Prostate gland (tissue), 2 donors: ENCODE measurements around the gene CDKL5. TPM values are rescaled to one million over a fixed set of nuclear protein-coding genes. Genes with fewer than 3 reads are reported as not detected.

ENCODE experiments used
- DNase-seq: peaks from one replicate; pipeline ENCODE4 v3.0.0-alpha.2; 2019; ENCODE audit warnings: low spot score
- H3K27ac ChIP-seq, 2 donors: fragments of 200-600 bp; sonication (generic); 2 replicates each; pipeline ENCODE4 v1.5.1; 2017 to 2019
- H3K27me3 ChIP-seq: fragments of 200-600 bp; sonication (generic); replicated peaks from 2 replicates; pipeline ENCODE4 v1.5.1; 2019; ENCODE audit not compliant: insufficient read depth
- H3K36me3 ChIP-seq, 2 donors: fragments of 200-600 bp; sonication (generic); 1 replicate in 1 of 2; 2 replicates in 1 of 2; pipeline versions ENCODE4 v1.5.1 to v1.8.1; 2017 to 2019
- H3K4me1 ChIP-seq: fragments of 200-600 bp; sonication (generic); replicated peaks from 2 replicates; pipeline ENCODE4 v1.5.1; 2019
- H3K4me3 ChIP-seq, 2 donors: fragments of 200-600 bp; sonication (generic); 2 replicates each; pipeline ENCODE4 v1.5.1; 2017 to 2019
- H3K9me3 ChIP-seq: fragments of 200-600 bp; sonication (generic); 2 replicates; pipeline ENCODE4 v1.5.1; 2017
- POLR2A ChIP-seq: fragments of 450-650 bp; IDR thresholded peaks from one replicate; pipeline ENCODE4 v1.6.1; 2016; ENCODE audit warnings: antibody characterized with exemption, mild to moderate bottlenecking
- POLR2AphosphoS5 ChIP-seq: sonication (generic); formaldehyde crosslinking; IDR thresholded peaks from one replicate; pipeline ENCODE4 v1.6.1; 2017; ENCODE audit warnings: antibody characterized with exemption
- WGBS: methylation state at CpG from one replicate; pipeline ENCODE4 v1.1.5; 2018; 5-methylcytosine and 5-hydroxymethylcytosine counted together
- intact Hi-C: fragments of 100-400 bp; cut with DNase I; formaldehyde crosslinking; loops from one replicate; pipeline ENCODE4 v1.14.2; 2022
- total RNA-seq, 2 donors: library from RNA; depleted of rRNA; stranded (reverse); fragments of >200 nt; gene quantifications; one replicate each; pipeline ENCODE4 v1.1.0, GENCODE V29; 2016
- TF ChIP-seq, protein P1 (sequence below), 4 experiments: fragments of 200-600 bp in 2 of 4; fragments of 450-650 bp in 2 of 4; sonication (generic) in 2 of 4; IDR thresholded peaks; 1 replicate in 3 of 4; 2 replicates in 1 of 4; pipeline ENCODE4 v1.5.1; 2016 to 2019; ENCODE audit warnings: antibody characterized with exemption in 4 of 4, mild to moderate bottlenecking in 2 of 4, moderate library complexity in 2 of 4

Gene CDKL5
- total RNA-seq, 2 donors from 2014 or later: 14.5 to 18.8 TPM

DNA sequence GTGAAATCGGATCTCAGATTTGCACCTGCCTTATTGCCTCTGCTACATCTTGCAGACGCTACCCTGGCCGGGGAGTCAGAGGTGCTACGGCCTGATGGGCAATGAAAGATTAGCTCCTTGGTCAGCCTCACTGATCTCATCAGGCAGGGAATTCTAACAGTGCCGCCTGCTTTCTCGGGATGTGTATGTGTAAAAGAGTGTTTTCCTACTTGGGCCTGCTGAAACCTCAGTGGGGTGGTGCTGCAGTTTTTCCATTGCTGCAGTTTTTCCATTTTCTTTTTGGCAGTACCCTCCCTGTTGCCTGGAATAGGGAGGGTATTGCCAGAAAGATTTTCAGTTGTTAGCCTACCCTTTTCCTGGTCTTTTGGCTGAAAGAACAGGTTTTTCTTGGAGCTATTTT is 117.5 kb downstream of the CDKL5 start:
- intact Hi-C loops: no loop called here
- no peak overlapping the region for H3K4me3 ChIP-seq
- WGBS: 28% methylated on average over 2 of the region's 6 CpGs

DNA sequence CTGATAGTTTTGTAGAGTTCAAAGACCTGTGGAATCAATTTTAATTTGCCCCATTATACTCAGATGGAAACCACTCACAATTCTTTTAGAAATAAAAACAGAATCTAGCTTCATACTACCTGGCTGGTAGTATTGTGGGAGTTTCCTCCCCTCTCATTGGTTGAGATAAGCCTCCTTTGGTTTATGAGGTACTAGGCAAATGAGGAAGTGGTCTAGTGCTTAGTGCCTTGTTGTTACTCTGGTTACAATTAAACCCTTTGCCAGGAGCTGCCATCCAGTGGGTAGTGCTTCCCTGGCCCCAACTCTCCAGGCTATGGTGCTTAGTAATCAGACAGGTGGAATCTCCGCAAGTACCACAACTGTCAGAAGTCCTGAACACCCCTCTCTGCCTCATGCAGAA is 118.3 kb downstream of the CDKL5 start:
- WGBS: 100% methylated on average over 1 of the region's 1 CpG
- DNase-seq: no peak
- Histone ChIP-seq H3K27ac (no peak overlapping the region), H3K9me3 (no peaks in the 10 kb centered on the region), H3K4me1 (no peaks in the 10 kb centered on the region), H3K27me3 (no peaks in the 10 kb centered on the region), H3K4me3 (no peak overlapping the region), H3K36me3 (no peaks in the 10 kb centered on the region)
- intact Hi-C loops: no loop called here
- TF ChIP-seq POLR2A (no peak), POLR2AphosphoS5 (no peak)
- TF ChIP-seq, protein P1, sequence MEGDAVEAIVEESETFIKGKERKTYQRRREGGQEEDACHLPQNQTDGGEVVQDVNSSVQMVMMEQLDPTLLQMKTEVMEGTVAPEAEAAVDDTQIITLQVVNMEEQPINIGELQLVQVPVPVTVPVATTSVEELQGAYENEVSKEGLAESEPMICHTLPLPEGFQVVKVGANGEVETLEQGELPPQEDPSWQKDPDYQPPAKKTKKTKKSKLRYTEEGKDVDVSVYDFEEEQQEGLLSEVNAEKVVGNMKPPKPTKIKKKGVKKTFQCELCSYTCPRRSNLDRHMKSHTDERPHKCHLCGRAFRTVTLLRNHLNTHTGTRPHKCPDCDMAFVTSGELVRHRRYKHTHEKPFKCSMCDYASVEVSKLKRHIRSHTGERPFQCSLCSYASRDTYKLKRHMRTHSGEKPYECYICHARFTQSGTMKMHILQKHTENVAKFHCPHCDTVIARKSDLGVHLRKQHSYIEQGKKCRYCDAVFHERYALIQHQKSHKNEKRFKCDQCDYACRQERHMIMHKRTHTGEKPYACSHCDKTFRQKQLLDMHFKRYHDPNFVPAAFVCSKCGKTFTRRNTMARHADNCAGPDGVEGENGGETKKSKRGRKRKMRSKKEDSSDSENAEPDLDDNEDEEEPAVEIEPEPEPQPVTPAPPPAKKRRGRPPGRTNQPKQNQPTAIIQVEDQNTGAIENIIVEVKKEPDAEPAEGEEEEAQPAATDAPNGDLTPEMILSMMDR (IDR thresholded peaks at IDR 0.05): no peak

More for the DNA sequence above, 117.5 kb downstream of the CDKL5 start:
- DNase-seq: no peak
- Histone ChIP-seq H3K4me1 (no peaks in the 10 kb centered on the region), H3K27me3 (no peaks in the 10 kb centered on the region), H3K9me3 (no peaks in the 10 kb centered on the region), H3K36me3 (no peaks in the 10 kb centered on the region), H3K27ac (no peak overlapping the region)
- no peak for TF ChIP-seq POLR2A
- TF ChIP-seq, protein P1 (IDR thresholded peaks at IDR 0.05): no peak
- TF ChIP-seq POLR2AphosphoS5: no peak

DNA sequence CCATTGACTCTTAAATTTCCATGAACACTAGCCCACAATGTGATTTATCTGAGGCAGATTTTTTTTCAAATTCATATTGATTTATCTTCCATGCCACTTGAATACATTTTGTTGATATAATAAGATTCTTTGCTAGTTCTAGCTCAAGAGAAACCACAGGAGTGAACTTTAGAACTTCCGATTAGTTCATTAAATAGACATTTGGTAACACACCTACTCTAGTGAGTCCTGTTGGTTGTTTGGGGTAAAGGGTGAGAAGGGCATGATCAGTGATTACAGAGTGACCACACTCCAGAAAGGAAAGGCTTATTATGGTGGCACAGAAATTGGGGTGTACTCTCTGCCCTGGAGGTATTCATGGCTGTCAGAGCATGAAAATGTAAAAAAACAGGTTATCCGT is 120.4 kb downstream of the CDKL5 start:
- H3K36me3 ChIP-seq: no peaks in the 10 kb centered on the region
- H3K4me1 ChIP-seq: no peaks in the 10 kb centered on the region
- no peaks in the 10 kb centered on the region for H3K27me3 ChIP-seq
- intact Hi-C loops: no loop called here
- H3K4me3 ChIP-seq: no peak overlapping the region
- H3K9me3 ChIP-seq: no peaks in the 10 kb centered on the region
- TF ChIP-seq POLR2A: no peak
- no peak for TF ChIP-seq POLR2AphosphoS5
- TF ChIP-seq, protein P1 (IDR thresholded peaks at IDR 0.05): no peak
- no peak for DNase-seq
- 92% methylated on average over 2 of the region's 2 CpGs for WGBS
- no peak overlapping the region for H3K27ac ChIP-seq

DNA sequence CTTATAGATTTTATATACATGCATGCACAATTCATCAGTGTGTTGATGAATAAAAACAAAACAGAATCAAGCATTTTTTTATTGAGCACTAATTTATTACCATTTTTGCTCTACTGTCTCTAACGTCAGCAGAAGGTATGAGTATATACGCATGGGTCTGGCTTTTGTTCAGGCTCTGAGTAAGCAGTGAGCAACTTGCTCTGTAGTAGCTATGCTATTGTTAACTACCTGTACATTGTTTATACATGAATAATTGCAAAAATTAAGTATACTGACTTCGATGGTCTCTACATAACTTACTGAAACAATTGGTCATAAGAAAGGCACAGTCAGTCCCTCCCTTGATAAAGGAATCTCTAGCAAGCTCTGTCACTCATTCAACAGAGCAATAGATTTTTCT is 123.6 kb downstream of the CDKL5 start:
- no peak for DNase-seq
- no peak overlapping the region for H3K27ac ChIP-seq
- 78% methylated on average over 3 of the region's 3 CpGs for WGBS
- no peak overlapping the region for H3K4me3 ChIP-seq
- TF ChIP-seq POLR2AphosphoS5 (no peak), POLR2A (no peak)
- TF ChIP-seq, protein P1 (IDR thresholded peaks at IDR 0.05): no peak
- intact Hi-C loops: no loop called here
- no peaks in the 10 kb centered on the region for H3K9me3 ChIP-seq
- H3K4me1 ChIP-seq: no peaks in the 10 kb centered on the region
- no peaks in the 10 kb centered on the region for H3K27me3 ChIP-seq
- H3K36me3 ChIP-seq: no peaks in the 10 kb centered on the region

DNA sequence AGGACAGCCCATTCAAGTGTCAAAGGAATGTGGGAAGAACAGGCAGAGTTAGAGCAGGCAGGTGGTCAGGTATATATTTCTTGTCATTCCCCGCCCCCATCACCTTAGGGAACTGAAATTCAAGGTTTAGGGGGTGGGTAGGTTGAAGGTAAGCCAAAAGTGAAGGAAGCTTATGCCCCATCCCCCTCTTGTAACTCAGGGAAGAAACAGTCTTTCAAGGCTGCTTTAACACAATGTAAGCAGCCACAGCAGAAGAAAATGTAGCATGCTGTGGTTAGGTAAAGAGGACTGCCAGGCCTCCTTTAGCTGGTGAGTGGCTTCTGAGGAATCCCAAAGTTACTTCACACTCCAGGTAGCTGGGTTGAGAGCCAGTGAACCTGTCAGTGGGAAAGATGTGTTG is 124.2 kb downstream of the CDKL5 start:
- TF ChIP-seq POLR2A (no peak), POLR2AphosphoS5 (no peak)
- TF ChIP-seq, protein P1 (IDR thresholded peaks at IDR 0.05): no peak
- Histone ChIP-seq H3K4me3 (no peak overlapping the region), H3K27ac (no peak overlapping the region), H3K36me3 (no peaks in the 10 kb centered on the region), H3K9me3 (no peaks in the 10 kb centered on the region), H3K27me3 (no peaks in the 10 kb centered on the region), H3K4me1 (no peaks in the 10 kb centered on the region)
- WGBS: 33% methylated on average over 1 of the region's 1 CpG
- no peak for DNase-seq
- intact Hi-C loops: no loop called here
